Fibroblast of villous mesenchyme (primary cell): Measurements from ENCODE around the gene OFD1. TPM values are rescaled to one million over a fixed set of nuclear protein-coding genes. Genes with fewer than 3 reads are reported as not detected.
A peak's percentile ranks its signal among the peaks of the same experiment; 100 is the strongest.

Experiments
- DNase-seq: peaks from one replicate; pipeline ENCODE4 v3.0.0-alpha.2; 2010; ENCODE audit warnings: low read depth
- H3K4me3 ChIP-seq: 2 replicates; pipeline ENCODE4 v1.5.1; 2011; ENCODE audit warnings: low read depth, mild to moderate bottlenecking, low read length
- total RNA-seq: library from RNA; depleted of rRNA; stranded (reverse); fragments of >200 nt; gene quantifications from 2 replicates; pipeline ENCODE4 v1.2.3, GENCODE V29; 2012
- TF ChIP-seq, protein P1 (sequence below): IDR thresholded peaks from 2 replicates; pipeline ENCODE4 v1.5.1; 2012; ENCODE audit warnings: low read depth, mild to moderate bottlenecking, low read length; ENCODE audit not compliant: insufficient read depth

The OFD1 gene
- total RNA-seq, 1 donor, result 12.5 TPM

DNA sequence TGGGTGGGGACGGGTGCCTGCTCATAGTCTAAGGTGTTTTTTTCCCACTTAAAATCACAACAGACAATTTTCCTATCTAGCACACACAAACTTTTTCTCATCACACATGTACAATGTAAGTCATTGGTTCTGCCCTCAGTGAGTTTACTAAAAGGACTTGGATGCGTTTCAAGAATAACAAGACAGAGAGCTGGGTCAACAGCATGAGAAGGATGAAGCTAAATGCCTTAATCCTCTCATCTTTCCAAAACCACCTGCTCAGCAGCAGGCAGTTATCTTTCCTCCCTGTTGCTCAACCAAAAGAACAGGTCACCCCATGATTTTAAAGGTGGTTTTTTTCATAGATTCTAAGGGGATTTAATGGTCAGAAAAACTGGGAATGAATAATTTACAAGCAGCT, 40.1 kb downstream of the OFD1 start:
- DNase-seq, result no peak
- H3K4me3 ChIP-seq, result no peak overlapping the region
- TF ChIP-seq, protein P1, sequence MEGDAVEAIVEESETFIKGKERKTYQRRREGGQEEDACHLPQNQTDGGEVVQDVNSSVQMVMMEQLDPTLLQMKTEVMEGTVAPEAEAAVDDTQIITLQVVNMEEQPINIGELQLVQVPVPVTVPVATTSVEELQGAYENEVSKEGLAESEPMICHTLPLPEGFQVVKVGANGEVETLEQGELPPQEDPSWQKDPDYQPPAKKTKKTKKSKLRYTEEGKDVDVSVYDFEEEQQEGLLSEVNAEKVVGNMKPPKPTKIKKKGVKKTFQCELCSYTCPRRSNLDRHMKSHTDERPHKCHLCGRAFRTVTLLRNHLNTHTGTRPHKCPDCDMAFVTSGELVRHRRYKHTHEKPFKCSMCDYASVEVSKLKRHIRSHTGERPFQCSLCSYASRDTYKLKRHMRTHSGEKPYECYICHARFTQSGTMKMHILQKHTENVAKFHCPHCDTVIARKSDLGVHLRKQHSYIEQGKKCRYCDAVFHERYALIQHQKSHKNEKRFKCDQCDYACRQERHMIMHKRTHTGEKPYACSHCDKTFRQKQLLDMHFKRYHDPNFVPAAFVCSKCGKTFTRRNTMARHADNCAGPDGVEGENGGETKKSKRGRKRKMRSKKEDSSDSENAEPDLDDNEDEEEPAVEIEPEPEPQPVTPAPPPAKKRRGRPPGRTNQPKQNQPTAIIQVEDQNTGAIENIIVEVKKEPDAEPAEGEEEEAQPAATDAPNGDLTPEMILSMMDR, result no peak

DNA sequence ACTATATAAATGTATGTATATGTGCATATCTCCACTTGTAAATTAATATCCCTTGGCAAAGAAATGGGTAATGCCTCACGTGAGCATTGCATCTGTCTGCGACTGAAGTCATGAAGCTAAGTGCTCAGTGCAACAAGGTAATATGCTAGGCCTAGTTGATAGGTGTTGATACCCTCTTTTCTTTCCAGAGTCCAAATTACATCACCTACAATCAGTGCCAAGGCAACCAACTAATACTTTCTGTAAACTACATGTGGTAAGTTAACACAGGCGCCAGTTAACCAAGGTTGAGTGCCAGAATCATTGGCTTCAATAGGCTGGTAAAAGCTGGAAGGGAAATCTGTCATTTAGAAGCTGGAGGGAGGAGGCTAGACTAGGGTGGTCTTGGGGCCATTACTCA, 41.3 kb downstream of the OFD1 start:
- DNase-seq, result no peak
- TF ChIP-seq, protein P1, result no peak
- no peak overlapping the region for H3K4me3 ChIP-seq

DNA sequence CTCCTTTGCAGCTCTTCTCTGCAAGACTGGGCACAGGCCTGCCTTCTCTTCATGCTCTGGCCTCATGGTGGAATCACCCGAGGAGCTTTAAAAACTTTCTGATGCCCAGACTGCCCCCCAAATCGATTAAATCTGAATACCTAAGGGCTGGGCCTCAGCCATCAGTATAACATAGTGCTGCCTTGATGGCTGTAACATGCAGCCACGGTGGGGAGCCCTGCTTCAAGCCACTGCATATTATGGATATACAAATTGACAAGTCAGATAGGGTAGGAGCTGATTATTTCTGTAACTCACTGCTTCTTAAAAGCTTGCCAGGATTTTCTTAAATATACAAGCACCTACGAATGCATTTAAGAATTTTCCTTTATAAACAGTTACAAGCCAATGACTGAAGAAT, 41.8 kb downstream of the OFD1 start:
- DNase-seq, result no peak
- TF ChIP-seq, protein P1, result no peak
- H3K4me3 ChIP-seq, result no peak overlapping the region

DNA sequence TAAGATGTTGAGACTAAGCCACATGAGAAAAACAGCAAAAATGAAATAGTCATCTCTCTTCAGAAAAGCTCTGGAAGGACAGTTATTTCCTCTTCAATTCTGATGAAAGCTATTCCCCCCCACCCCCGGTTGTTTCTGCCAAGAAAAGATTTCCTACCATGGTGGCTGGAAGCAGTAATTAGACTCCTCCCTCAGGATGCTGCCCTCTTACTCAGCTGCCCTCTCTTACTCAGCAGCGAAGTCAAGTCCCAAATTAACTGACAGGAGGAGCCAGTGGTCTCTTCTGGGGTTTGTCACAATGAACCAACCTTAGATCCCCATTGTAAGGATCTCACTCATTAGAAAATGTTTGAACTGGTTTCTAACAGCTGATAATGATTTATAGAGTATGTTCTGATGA, 44.4 kb downstream of the OFD1 start:
- no peak overlapping the region for H3K4me3 ChIP-seq
- TF ChIP-seq, protein P1, result no peak
- DNase-seq, result peak; percentile 8

DNA sequence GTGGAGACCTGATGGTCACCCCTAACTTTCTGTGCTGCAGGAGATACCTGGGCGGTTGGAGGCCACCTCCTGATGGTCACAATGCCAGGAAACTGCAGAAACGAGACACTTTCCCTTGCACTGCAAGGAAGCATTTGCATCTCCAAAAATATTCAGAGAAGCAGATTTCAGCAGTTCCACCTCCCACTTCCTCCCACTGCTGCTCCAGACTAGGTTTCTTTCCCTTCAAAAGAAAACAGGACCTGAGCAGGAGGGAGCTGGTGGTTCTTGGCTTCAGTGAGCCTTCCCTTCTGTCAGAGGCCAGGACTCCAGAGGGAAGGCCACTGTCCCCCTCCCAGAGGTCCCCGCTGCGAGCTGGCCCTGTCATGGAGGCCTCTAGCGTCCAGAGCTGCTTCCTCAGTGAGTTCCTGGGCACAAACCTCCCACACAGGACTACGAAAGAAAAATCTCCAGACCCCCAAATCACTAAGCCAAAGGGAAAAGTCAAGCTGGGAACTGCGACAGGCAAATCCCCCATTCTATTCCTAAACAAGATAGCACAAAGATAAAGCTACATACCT, 46.4 kb downstream of the OFD1 start:
- TF ChIP-seq, protein P1, result no peak
- no peak overlapping the region for H3K4me3 ChIP-seq
- DNase-seq, result no peak

DNA sequence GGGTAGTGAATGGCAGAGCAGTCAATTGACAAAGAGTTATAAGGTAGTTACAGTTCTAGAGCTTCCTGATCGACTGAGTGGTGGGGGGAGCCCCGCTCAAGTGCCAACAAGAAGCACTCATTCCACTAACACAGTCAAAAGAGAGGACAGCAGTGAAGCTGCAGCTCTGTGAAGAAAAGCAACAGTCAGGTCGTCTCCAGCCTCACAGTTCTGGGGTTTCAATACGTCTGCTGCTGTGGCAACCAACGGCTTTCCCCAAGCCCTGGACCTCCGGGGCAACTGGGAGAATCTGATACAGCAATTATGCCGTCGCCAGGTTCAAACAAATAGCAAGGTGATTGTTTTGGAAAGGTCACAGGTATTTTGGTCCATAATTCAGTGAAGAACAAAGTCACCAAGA, 51.5 kb downstream of the OFD1 start:
- H3K4me3 ChIP-seq, result no peak overlapping the region
- TF ChIP-seq, protein P1, result no peak
- DNase-seq, result no peak
